ENCODE results near the gene TBC1D14. TPM values are rescaled to one million over a fixed set of nuclear protein-coding genes. Genes with fewer than 3 reads are reported as not detected.

TBC1D14 gene
- total and polyA plus RNA-seq, 2 of the 8 experiments (the other 6 are each of a cell fraction or from before 2014, with no cell fraction given): 45.6 to 48.2 TPM

DNA sequence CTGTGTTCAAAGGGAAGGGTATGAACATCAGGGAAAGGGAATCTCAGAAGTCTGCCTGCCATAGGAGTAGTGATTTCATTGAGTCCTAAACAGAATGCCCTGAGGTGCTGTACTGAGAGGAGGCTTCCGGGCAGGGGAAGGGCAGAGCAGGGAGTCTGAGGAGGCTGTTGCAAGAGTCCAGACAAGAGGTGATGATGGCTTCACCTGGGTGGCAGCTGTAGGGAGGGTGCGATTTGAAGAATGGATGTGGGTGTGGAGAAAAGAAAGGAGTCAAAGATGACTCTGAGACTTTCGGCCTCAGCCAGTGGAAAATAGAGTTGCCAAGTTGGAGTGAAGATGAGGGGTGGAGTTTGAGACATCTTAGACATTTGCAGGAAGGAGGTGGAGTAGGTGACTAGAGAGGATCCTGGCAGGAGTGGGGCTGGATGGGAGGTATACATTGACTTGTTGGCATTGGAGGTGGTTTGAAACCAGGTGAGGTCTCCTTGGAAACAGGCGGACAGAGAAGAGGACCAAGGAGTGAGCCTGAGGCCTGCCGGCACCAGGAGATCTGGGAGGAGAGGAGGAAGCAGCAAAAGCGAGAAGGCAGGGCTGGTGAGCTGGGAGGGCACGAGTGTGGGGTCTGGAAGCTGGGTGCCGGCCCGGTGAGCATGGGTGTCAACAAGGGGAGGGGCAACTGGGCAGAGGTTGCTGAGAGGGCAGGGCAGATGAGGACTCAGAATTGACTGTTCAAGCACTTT is 24.2 kb downstream of the TBC1D14 start (continued):
- TF ChIP-seq, protein P1, sequence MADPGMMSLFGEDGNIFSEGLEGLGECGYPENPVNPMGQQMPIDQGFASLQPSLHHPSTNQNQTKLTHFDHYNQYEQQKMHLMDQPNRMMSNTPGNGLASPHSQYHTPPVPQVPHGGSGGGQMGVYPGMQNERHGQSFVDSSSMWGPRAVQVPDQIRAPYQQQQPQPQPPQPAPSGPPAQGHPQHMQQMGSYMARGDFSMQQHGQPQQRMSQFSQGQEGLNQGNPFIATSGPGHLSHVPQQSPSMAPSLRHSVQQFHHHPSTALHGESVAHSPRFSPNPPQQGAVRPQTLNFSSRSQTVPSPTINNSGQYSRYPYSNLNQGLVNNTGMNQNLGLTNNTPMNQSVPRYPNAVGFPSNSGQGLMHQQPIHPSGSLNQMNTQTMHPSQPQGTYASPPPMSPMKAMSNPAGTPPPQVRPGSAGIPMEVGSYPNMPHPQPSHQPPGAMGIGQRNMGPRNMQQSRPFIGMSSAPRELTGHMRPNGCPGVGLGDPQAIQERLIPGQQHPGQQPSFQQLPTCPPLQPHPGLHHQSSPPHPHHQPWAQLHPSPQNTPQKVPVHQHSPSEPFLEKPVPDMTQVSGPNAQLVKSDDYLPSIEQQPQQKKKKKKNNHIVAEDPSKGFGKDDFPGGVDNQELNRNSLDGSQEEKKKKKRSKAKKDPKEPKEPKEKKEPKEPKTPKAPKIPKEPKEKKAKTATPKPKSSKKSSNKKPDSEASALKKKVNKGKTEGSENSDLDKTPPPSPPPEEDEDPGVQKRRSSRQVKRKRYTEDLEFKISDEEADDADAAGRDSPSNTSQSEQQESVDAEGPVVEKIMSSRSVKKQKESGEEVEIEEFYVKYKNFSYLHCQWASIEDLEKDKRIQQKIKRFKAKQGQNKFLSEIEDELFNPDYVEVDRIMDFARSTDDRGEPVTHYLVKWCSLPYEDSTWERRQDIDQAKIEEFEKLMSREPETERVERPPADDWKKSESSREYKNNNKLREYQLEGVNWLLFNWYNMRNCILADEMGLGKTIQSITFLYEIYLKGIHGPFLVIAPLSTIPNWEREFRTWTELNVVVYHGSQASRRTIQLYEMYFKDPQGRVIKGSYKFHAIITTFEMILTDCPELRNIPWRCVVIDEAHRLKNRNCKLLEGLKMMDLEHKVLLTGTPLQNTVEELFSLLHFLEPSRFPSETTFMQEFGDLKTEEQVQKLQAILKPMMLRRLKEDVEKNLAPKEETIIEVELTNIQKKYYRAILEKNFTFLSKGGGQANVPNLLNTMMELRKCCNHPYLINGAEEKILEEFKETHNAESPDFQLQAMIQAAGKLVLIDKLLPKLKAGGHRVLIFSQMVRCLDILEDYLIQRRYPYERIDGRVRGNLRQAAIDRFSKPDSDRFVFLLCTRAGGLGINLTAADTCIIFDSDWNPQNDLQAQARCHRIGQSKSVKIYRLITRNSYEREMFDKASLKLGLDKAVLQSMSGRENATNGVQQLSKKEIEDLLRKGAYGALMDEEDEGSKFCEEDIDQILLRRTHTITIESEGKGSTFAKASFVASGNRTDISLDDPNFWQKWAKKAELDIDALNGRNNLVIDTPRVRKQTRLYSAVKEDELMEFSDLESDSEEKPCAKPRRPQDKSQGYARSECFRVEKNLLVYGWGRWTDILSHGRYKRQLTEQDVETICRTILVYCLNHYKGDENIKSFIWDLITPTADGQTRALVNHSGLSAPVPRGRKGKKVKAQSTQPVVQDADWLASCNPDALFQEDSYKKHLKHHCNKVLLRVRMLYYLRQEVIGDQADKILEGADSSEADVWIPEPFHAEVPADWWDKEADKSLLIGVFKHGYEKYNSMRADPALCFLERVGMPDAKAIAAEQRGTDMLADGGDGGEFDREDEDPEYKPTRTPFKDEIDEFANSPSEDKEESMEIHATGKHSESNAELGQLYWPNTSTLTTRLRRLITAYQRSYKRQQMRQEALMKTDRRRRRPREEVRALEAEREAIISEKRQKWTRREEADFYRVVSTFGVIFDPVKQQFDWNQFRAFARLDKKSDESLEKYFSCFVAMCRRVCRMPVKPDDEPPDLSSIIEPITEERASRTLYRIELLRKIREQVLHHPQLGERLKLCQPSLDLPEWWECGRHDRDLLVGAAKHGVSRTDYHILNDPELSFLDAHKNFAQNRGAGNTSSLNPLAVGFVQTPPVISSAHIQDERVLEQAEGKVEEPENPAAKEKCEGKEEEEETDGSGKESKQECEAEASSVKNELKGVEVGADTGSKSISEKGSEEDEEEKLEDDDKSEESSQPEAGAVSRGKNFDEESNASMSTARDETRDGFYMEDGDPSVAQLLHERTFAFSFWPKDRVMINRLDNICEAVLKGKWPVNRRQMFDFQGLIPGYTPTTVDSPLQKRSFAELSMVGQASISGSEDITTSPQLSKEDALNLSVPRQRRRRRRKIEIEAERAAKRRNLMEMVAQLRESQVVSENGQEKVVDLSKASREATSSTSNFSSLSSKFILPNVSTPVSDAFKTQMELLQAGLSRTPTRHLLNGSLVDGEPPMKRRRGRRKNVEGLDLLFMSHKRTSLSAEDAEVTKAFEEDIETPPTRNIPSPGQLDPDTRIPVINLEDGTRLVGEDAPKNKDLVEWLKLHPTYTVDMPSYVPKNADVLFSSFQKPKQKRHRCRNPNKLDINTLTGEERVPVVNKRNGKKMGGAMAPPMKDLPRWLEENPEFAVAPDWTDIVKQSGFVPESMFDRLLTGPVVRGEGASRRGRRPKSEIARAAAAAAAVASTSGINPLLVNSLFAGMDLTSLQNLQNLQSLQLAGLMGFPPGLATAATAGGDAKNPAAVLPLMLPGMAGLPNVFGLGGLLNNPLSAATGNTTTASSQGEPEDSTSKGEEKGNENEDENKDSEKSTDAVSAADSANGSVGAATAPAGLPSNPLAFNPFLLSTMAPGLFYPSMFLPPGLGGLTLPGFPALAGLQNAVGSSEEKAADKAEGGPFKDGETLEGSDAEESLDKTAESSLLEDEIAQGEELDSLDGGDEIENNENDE (IDR thresholded peaks at IDR 0.05; ENCODE audit: insufficient replicate concordance, low read length): no peak
- TF ChIP-seq ZNF274 (IDR thresholded peaks at IDR 0.05; ENCODE audit: borderline replicate concordance, extremely low read depth, low read length) (no peak), BCL11A (IDR thresholded peaks at IDR 0.05; ENCODE audit: low read depth in 2 of 2, low read length in 2 of 2) (no peak), RBBP5 (IDR thresholded peaks at IDR 0.05; ENCODE audit: borderline replicate concordance, low read depth, low read length) (no peak), CBX8 (IDR thresholded peaks at IDR 0.05; ENCODE audit: borderline replicate concordance, low read depth, low read length) (no peak), KDM4A (IDR thresholded peaks at IDR 0.05; ENCODE audit: low read depth, low read length, severe bottlenecking) (no peak), YY1 (IDR thresholded peaks at IDR 0.05; ENCODE audit: low read depth, low read length) (no peak), JUN (IDR thresholded peaks at IDR 0.05; ENCODE audit: low read depth, low read length) (no peak), POLR2A (IDR thresholded peaks at IDR 0.05; ENCODE audit: control extremely low read depth in 1 of 2, low read depth in 2 of 2, low read length in 2 of 2) (no peak), SIN3A (conservative IDR thresholded peaks at IDR 0.05 in 1 of 2, IDR thresholded peaks at IDR 0.05 in 1 of 2; ENCODE audit: low read depth in 1 of 2, low read length in 2 of 2) (no peak)
